Astrocyte of the cerebellum (primary cell): ENCODE data around the gene CHD5.

ENCODE experiments used
- DNase-seq: peaks from one replicate; pipeline ENCODE4 v3.0.0-alpha.2; 2011; ENCODE audit warnings: low read depth
- H3K4me3 ChIP-seq: 2 replicates; pipeline ENCODE4 v1.5.1; 2011; ENCODE audit warnings: mild to moderate bottlenecking, low read depth, low read length, moderate library complexity
- in situ Hi-C: cut with HindIII; loops from 2 replicates; pipeline ENCODE4 v1.10.0; 2017; ENCODE audit warnings: low sequenced_read_pairs
- TF ChIP-seq, protein P1 (sequence below): IDR thresholded peaks from 2 replicates; pipeline ENCODE4 v1.5.1; 2012; ENCODE audit warnings: low read length, low read depth, moderate library complexity, mild to moderate bottlenecking; ENCODE audit errors: missing control alignments

CHD5 gene

DNA sequence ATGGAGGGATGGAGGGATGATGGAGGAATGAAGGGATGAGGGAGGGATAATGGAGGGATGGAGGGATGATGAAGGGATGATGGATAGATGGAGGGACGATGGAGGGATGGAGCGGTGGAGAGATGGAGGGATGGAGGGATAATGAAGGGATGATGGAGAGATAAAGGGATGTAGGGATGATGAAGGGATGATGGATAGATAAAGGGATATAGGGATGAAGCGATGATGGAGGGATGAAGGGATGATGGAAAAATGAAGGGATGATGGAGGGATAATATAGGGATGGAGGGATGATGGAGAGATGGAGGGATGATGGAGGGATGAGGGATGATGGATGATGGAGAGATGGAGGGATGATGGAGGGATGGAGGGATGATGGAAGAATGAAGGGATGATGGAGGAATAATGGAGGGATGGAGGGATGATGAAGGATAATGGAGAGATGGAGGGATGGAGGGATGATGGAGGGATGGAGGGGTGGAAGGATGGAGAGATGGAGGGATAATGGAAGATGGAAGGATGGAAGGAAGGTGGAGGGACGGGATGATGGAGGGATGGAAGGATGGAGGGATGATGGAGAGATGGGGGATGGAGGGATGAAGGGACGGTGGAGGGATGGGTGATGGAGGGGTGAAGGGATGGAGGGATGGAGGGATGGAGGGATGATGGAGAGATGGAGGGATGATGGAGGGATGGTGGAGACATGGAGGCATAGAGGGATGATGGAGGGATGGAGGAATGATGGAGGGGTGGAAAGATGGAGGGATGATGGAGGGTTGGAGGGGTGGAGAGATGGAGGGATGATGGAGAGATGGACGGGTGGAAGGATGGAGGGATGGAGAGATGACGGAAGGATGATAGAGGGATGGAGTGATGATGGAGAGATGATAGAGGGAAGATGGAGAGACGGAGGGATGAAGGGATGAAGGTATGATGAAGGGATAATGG, 72.4 kb downstream of the CHD5 start:
- DNase-seq: no peak
- in situ Hi-C loops: no loop called here
- TF ChIP-seq, protein P1, sequence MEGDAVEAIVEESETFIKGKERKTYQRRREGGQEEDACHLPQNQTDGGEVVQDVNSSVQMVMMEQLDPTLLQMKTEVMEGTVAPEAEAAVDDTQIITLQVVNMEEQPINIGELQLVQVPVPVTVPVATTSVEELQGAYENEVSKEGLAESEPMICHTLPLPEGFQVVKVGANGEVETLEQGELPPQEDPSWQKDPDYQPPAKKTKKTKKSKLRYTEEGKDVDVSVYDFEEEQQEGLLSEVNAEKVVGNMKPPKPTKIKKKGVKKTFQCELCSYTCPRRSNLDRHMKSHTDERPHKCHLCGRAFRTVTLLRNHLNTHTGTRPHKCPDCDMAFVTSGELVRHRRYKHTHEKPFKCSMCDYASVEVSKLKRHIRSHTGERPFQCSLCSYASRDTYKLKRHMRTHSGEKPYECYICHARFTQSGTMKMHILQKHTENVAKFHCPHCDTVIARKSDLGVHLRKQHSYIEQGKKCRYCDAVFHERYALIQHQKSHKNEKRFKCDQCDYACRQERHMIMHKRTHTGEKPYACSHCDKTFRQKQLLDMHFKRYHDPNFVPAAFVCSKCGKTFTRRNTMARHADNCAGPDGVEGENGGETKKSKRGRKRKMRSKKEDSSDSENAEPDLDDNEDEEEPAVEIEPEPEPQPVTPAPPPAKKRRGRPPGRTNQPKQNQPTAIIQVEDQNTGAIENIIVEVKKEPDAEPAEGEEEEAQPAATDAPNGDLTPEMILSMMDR: no peak
- no peak overlapping the region for H3K4me3 ChIP-seq

DNA sequence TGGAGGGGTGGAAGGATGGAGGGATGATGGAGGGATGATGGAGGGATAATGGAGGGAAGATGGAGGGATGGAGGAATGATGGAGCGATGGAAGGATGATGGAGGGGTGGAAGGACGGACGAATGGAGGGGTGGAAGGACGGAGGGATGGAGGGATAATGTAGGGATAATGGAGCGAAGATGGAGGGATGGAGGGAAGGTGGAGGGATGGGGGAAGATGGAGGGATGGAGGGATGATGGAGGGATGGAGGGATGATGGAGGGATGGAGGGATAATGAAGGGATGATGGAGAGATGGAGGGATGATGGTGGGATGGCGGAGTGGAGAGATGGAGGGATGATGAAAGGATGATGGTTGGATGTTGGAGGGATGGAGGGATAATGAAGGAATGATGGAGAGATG, 73.1 kb downstream of the CHD5 start:
- TF ChIP-seq, protein P1: no peak
- in situ Hi-C loops: no loop called here
- no peak overlapping the region for H3K4me3 ChIP-seq
- DNase-seq: no peak

DNA sequence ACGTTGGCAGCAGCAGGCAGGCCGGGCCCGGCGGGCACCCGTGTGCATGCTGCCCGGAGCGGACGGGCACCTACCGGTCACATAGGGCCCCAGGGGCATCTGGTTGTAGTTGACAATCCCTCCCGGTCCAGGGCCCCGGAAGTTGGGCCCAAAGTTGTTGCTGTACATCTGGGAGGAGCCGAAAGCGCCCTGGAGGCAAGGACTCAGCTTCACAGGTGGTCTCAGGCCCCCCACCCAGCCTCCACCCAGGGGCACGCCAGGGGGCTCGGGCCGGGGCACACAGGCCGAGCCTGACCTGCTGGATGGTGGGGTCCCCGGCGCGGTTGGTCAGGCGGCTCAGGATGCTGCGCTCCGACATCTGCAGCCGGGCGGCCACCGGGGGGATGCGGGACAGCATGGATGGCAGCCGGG, 73.8 kb downstream of the CHD5 start:
- no peak for DNase-seq
- TF ChIP-seq, protein P1: no peak
- in situ Hi-C loops: no loop called here
- H3K4me3 ChIP-seq: no peak overlapping the region

DNA sequence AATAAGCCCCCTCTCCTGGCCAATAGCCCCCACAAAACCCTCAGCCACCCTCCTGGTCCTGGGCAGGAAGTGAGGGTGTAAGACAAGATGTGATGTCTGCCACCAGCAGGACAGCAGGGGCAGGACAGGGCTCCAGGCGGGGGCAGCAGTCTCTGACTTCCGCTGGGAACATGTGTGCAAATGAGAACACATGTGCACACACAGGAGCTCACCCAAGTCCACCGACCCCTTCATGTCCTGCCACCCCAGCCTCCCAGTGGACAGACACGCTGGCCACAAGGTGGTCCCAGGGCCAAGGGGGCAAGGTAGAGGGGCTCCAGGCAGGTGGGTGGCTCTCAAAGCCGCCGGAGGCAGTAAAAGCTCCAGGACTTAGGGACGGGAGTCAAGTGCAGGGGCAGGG, 74.4 kb downstream of the CHD5 start:
- TF ChIP-seq, protein P1: no peak
- DNase-seq: no peak
- no peak overlapping the region for H3K4me3 ChIP-seq
- in situ Hi-C loops: no loop called here

DNA sequence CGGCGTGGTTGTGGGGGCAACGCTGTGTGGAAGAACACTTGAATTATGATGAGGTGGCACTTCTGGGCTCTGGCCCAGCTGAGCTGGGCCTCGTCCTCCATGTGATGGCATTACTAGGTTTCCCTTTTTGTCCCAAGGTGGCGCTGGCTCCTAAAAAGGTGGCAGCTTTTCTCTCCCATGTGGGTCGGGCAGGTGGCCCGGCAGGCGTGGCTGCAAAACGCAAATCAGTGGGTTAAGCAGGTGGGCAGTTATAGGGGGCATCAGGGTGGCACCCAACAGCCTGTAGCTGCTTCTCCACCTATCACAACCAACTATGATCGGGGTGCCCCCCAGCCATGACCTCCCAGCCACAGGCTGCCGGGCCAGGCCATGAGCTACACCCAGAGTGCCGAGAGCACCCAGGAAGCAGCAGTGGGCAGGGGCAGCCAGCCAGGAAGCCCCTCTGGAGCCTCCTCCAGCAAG, 74.9 kb downstream of the CHD5 start:
- DNase-seq: no peak
- H3K4me3 ChIP-seq: no peak overlapping the region
- in situ Hi-C loops: no loop called here
- TF ChIP-seq, protein P1: no peak

DNA sequence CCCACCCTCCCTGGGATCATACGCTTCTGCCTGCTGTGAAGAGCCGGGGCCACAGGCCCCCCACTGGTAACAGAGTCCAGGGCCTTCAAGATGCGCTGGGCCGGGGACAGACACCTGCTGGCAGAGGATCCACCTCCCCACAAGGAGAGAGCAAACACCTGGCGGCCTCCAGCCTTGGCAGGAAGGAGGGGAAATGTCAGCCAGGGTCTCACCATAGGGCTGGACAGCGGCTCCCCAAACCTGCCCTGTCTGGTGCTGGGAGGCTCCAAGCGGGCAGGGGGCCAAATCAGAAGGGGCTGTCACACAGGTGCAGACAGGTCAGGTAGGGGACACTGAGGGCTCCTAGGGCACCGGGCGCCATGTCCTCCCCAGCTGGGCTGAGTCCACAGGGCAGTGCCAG, 75.5 kb downstream of the CHD5 start:
- TF ChIP-seq, protein P1: no peak
- no peak for DNase-seq
- in situ Hi-C loops: no loop called here
- no peak overlapping the region for H3K4me3 ChIP-seq
